ENCODE results near the gene MIA2. TPM values are rescaled to one million over a fixed set of nuclear protein-coding genes. Genes with fewer than 3 reads are reported as not detected.

The MIA2 gene
- total and polyA plus RNA-seq, 4 donors: 39.2 to 106 (median 56.4) TPM

DNA sequence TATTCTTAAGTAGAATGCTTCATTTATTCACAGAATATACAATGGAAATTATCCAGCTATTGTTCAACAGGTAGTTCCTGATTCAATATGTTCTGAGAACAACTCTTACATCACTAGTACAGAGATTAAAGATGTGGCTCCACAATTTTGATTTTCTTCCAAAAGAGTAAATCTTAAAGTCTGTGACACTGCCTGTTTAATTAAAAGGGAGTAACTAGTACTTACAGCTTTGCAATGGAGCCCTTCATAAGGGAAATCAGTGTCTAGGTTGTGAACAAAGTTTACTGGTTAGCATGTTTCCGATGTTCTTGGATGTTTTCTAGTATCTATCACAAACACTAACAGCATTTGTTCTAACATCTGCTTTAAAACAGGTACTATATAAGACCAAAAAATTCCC, 30.8 kb downstream of the MIA2 start:
- H3K27ac ChIP-seq (ENCODE audit: low read depth in 1 of 2, low read length in 2 of 2): no peak overlapping the region
- no peak overlapping the region for H3K9ac ChIP-seq (ENCODE audit: low read depth in 1 of 2, low read length in 2 of 2)
- TF ChIP-seq FOXA2 (IDR thresholded peaks at IDR 0.05): no peak
- TF ChIP-seq YY1 (IDR thresholded peaks at IDR 0.05): no peak
- TF ChIP-seq, protein P1, sequence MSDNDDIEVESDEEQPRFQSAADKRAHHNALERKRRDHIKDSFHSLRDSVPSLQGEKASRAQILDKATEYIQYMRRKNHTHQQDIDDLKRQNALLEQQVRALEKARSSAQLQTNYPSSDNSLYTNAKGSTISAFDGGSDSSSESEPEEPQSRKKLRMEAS (IDR thresholded peaks at IDR 0.05): no peak
- TF ChIP-seq, protein P2, sequence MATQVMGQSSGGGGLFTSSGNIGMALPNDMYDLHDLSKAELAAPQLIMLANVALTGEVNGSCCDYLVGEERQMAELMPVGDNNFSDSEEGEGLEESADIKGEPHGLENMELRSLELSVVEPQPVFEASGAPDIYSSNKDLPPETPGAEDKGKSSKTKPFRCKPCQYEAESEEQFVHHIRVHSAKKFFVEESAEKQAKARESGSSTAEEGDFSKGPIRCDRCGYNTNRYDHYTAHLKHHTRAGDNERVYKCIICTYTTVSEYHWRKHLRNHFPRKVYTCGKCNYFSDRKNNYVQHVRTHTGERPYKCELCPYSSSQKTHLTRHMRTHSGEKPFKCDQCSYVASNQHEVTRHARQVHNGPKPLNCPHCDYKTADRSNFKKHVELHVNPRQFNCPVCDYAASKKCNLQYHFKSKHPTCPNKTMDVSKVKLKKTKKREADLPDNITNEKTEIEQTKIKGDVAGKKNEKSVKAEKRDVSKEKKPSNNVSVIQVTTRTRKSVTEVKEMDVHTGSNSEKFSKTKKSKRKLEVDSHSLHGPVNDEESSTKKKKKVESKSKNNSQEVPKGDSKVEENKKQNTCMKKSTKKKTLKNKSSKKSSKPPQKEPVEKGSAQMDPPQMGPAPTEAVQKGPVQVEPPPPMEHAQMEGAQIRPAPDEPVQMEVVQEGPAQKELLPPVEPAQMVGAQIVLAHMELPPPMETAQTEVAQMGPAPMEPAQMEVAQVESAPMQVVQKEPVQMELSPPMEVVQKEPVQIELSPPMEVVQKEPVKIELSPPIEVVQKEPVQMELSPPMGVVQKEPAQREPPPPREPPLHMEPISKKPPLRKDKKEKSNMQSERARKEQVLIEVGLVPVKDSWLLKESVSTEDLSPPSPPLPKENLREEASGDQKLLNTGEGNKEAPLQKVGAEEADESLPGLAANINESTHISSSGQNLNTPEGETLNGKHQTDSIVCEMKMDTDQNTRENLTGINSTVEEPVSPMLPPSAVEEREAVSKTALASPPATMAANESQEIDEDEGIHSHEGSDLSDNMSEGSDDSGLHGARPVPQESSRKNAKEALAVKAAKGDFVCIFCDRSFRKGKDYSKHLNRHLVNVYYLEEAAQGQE (IDR thresholded peaks at IDR 0.05): no peak
- TF ChIP-seq, protein P3, sequence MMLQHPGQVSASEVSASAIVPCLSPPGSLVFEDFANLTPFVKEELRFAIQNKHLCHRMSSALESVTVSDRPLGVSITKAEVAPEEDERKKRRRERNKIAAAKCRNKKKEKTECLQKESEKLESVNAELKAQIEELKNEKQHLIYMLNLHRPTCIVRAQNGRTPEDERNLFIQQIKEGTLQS (IDR thresholded peaks at IDR 0.05): no peak
- no peak for TF ChIP-seq RAD21 (IDR thresholded peaks at IDR 0.05)
- no peak for TF ChIP-seq HNF4G (IDR thresholded peaks at IDR 0.05)
- no peak for TF ChIP-seq RXRA (IDR thresholded peaks at IDR 0.05)
- no peak for TF ChIP-seq JUND (IDR thresholded peaks at IDR 0.05)
- TF ChIP-seq TAF1 (conservative IDR thresholded peaks at IDR 0.05): no peak
- TF ChIP-seq, protein P4, sequence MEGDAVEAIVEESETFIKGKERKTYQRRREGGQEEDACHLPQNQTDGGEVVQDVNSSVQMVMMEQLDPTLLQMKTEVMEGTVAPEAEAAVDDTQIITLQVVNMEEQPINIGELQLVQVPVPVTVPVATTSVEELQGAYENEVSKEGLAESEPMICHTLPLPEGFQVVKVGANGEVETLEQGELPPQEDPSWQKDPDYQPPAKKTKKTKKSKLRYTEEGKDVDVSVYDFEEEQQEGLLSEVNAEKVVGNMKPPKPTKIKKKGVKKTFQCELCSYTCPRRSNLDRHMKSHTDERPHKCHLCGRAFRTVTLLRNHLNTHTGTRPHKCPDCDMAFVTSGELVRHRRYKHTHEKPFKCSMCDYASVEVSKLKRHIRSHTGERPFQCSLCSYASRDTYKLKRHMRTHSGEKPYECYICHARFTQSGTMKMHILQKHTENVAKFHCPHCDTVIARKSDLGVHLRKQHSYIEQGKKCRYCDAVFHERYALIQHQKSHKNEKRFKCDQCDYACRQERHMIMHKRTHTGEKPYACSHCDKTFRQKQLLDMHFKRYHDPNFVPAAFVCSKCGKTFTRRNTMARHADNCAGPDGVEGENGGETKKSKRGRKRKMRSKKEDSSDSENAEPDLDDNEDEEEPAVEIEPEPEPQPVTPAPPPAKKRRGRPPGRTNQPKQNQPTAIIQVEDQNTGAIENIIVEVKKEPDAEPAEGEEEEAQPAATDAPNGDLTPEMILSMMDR (IDR thresholded peaks at IDR 0.05; ENCODE audit: low read depth, low read length, missing input control): no peak
- TF ChIP-seq EGR1 (IDR thresholded peaks at IDR 0.05; ENCODE audit: low read depth in 2 of 2): no peak
- TF ChIP-seq SP1 (IDR thresholded peaks at IDR 0.05): no peak
- TF ChIP-seq NR2F2 (IDR thresholded peaks at IDR 0.05): no peak
- no peak for TF ChIP-seq HNF4A (conservative IDR thresholded peaks at IDR 0.05)
- TF ChIP-seq FOXA1 (IDR thresholded peaks at IDR 0.05): no peak
- TF ChIP-seq, protein P5, sequence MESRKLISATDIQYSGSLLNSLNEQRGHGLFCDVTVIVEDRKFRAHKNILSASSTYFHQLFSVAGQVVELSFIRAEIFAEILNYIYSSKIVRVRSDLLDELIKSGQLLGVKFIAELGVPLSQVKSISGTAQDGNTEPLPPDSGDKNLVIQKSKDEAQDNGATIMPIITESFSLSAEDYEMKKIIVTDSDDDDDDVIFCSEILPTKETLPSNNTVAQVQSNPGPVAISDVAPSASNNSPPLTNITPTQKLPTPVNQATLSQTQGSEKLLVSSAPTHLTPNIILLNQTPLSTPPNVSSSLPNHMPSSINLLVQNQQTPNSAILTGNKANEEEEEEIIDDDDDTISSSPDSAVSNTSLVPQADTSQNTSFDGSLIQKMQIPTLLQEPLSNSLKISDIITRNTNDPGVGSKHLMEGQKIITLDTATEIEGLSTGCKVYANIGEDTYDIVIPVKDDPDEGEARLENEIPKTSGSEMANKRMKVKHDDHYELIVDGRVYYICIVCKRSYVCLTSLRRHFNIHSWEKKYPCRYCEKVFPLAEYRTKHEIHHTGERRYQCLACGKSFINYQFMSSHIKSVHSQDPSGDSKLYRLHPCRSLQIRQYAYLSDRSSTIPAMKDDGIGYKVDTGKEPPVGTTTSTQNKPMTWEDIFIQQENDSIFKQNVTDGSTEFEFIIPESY (IDR thresholded peaks at IDR 0.05): no peak
- no peak for DNase-seq (ENCODE audit: low spot score)
- peaks cover 3 to 27% (median 24%) of the 10 kb centered on the region in 4 donors for H3K4me1 ChIP-seq (ENCODE audit: control insufficient read depth in 4 of 4, insufficient read depth in 4 of 4, low read length in 3 of 4)
- no peaks in the 10 kb centered on the region for H3K9me3 ChIP-seq (ENCODE audit: control insufficient read depth in 4 of 4, low read length in 3 of 4)
- H3K27me3 ChIP-seq (ENCODE audit: control insufficient read depth in 4 of 4, insufficient read depth in 4 of 4, low read length in 3 of 4): no peaks in the 10 kb centered on the region
- H3K4me3 ChIP-seq (ENCODE audit: low read depth in 1 of 3, low read length in 3 of 3): no peak overlapping the region
- peaks cover 0 to 2% (median under 1%) of the 10 kb centered on the region in 4 donors for H3K36me3 ChIP-seq (ENCODE audit: control insufficient read depth in 4 of 4, insufficient read depth in 3 of 4, low read depth in 1 of 4, low read length in 3 of 4)
- WGBS: 81% methylated on average over 1 of the region's 1 CpG

DNA sequence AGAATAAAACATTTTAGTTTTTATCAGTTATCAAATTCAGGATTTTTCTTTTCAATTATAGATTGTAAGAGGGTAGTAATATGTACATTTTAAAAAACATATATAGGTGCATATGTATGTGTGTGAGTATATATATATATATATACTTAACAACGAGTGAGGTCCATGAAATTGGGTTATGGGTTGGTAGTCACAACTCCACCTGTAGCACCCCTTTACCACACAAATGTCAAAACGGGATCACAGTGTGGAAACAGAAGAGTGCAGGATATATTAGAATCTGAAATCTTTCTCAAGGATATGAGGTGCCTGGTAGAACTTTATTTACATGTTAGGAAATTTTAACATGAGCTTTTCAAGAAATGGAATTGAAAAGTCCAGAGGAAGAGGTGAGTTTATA, 31.3 kb downstream of the MIA2 start:
- Histone ChIP-seq H3K4me3 (ENCODE audit: low read depth in 1 of 3, low read length in 3 of 3) (no peak overlapping the region), H3K9me3 (ENCODE audit: control insufficient read depth in 4 of 4, low read length in 3 of 4) (no peaks in the 10 kb centered on the region), H3K27me3 (ENCODE audit: control insufficient read depth in 4 of 4, insufficient read depth in 4 of 4, low read length in 3 of 4) (no peaks in the 10 kb centered on the region), H3K27ac (ENCODE audit: low read depth in 1 of 2, low read length in 2 of 2) (peak overlapping the region; percentile 57 to 96), H3K4me1 (ENCODE audit: control insufficient read depth in 4 of 4, insufficient read depth in 4 of 4, low read length in 3 of 4) (peaks cover 4 to 30% (median 24%) of the 10 kb centered on the region in 4 donors), H3K9ac (ENCODE audit: low read depth in 1 of 2, low read length in 2 of 2) (peak overlapping the region; percentile 3 to 66), H3K36me3 (ENCODE audit: control insufficient read depth in 4 of 4, insufficient read depth in 3 of 4, low read depth in 1 of 4, low read length in 3 of 4) (peaks cover 0 to 2% (median under 1%) of the 10 kb centered on the region in 4 donors)
- WGBS: 4% methylated on average over 2 of the region's 2 CpGs
- DNase-seq (ENCODE audit: low spot score): no peak
- TF ChIP-seq HNF4G (IDR thresholded peaks at IDR 0.05) (no peak), TAF1 (conservative IDR thresholded peaks at IDR 0.05) (no peak), FOXA2 (IDR thresholded peaks at IDR 0.05) (no peak), HNF4A (conservative IDR thresholded peaks at IDR 0.05) (no peak), RXRA (IDR thresholded peaks at IDR 0.05) (no peak), YY1 (IDR thresholded peaks at IDR 0.05) (no peak), EGR1 (IDR thresholded peaks at IDR 0.05; ENCODE audit: low read depth in 2 of 2) (no peak)
- TF ChIP-seq, protein P3 (IDR thresholded peaks at IDR 0.05): no peak
- TF ChIP-seq, protein P1 (IDR thresholded peaks at IDR 0.05): no peak
- TF ChIP-seq, protein P2 (IDR thresholded peaks at IDR 0.05): no peak

Measured in liver (tissue), 9 donors.